Heart left ventricle (tissue), 13 donors: ENCODE results near the gene GRM7.

Experiments used
- CTCF ChIP-seq, 12 donors: fragments of 200-600 bp; sonication (generic) in 4 of 12; IDR thresholded peaks; one replicate each; pipeline versions ENCODE4 v1.5.0 to v1.8.0; 2018 to 2022; ENCODE audit warnings: antibody characterized with exemption in 12 of 12, mild to moderate bottlenecking in 5 of 12
- POLR2A ChIP-seq, 2 donors: fragments of 450-650 bp; IDR thresholded peaks; one replicate each; pipeline ENCODE4 v1.6.1; 2017; ENCODE audit warnings: antibody characterized with exemption in 2 of 2, mild to moderate bottlenecking in 2 of 2, moderate library complexity in 2 of 2
- donor health status: ischemic (EF 13 %, LVEDD 7.1; RV severe dilation, severe dysfunction).
- donor health status: DM: no; HTN: yes; CAD: no.
- donor health status: DM: no; HTN: no; CAD: no.
- donor health status: ischemic (EF 25% LVEDD 6.9; RV normal size, moderate dysfunction).
- donor health status: ischemic (EF 25% LVEDD 5.7; RV mildly dilated, moderate dysfunction).
- donor health status: ischemic (EF 35%, LVEDD 5.7; RV mildly dilated, moderate dysfunction).
- donor health status: nonischemic (EF 11% LVEDD 7.7; RV severe dilation, severe dysfunction).
- donor health status: DM: yes; HTN: yes; CAD: no.
- donor health status: PGD.
- donor health status: ischemic (EF 29% LVEDD 5.4; RV normal size, mild dysfunction).
- donor health status: nonischemic (EF 23%, LVEDD 6.1; RV moderate dilation, normal function).

GRCh38 chr3:7520059-7520458 is 659.1 kb downstream of the GRM7 start:
- TF ChIP-seq CTCF (IDR thresholded peaks at IDR 0.05) (no peak), POLR2A (IDR thresholded peaks at IDR 0.05) (no peak)
